K562 (cell line): ENCODE data around the gene ARAP1. TPM values are rescaled to one million over a fixed set of nuclear protein-coding genes. Genes with fewer than 3 reads are reported as not detected.
A peak's percentile ranks its signal among the peaks of the same experiment; 100 is the strongest.

Source experiments
- CBFA2T2 ChIP-seq: fragments of 450-650 bp; conservative IDR thresholded peaks from 2 replicates; pipeline ENCODE4 v1.6.1; 2017; ENCODE audit warnings: mild to moderate bottlenecking
- CCAR2 ChIP-seq: fragments of 200-400 bp; formaldehyde crosslinking; IDR thresholded peaks from 2 replicates; pipeline ENCODE4 v1.6.1; 2017; ENCODE audit warnings: mild to moderate bottlenecking, low read depth, low read length
- ERF ChIP-seq: fragments of 450-650 bp; formaldehyde crosslinking; IDR thresholded peaks from 2 replicates; pipeline ENCODE4 v1.4.0; 2020; ENCODE audit warnings: mild to moderate bottlenecking, mixed read lengths
- HMGN3 ChIP-seq: IDR thresholded peaks from 2 replicates; pipeline ENCODE4 v1.6.1; 2011; ENCODE audit warnings: borderline replicate concordance, low read depth, mild to moderate bottlenecking, mixed read lengths, low read length; ENCODE audit not compliant: insufficient read length; ENCODE audit errors: extremely low read depth
- JUNB ChIP-seq: fragments of 450-650 bp; formaldehyde crosslinking; conservative IDR thresholded peaks from 2 replicates; pipeline ENCODE4 v1.4.0; 2020; ENCODE audit warnings: mild to moderate bottlenecking
- KAT7 ChIP-seq: sonication (generic); formaldehyde crosslinking; IDR thresholded peaks from 2 replicates; pipeline ENCODE4 v1.8.0; 2022; ENCODE audit warnings: missing genetic modification reagents, mild to moderate bottlenecking, borderline replicate concordance
- KDM4B ChIP-seq, 2 experiments: fragments of 450-650 bp in 1 of 2; sonication (generic) in 1 of 2; IDR thresholded peaks; 2 replicates each; pipeline ENCODE4 v1.6.1; 2016 to 2017; ENCODE audit warnings: borderline replicate concordance in 2 of 2, antibody characterized with exemption in 1 of 2, low read depth in 1 of 2, mild to moderate bottlenecking in 1 of 2
- NFIC ChIP-seq: fragments of 450-650 bp; IDR thresholded peaks from 2 replicates; pipeline ENCODE4 v1.6.1; 2017; ENCODE audit warnings: mild to moderate bottlenecking, inconsistent platforms
- PREB ChIP-seq: sonication (generic); formaldehyde crosslinking; IDR thresholded peaks from 2 replicates; pipeline ENCODE4 v1.8.1; 2023; ENCODE audit warnings: mild to moderate bottlenecking, missing genetic modification reagents
- PURB ChIP-seq: sonication (generic); formaldehyde crosslinking; IDR thresholded peaks from 2 replicates; pipeline ENCODE4 v1.9.0; 2021; ENCODE audit warnings: low read depth, mild to moderate bottlenecking, missing genetic modification reagents
- RFX1 ChIP-seq: fragments of 450-650 bp; IDR thresholded peaks from 2 replicates; pipeline ENCODE4 v1.6.1; 2016; ENCODE audit warnings: mild to moderate bottlenecking, moderate library complexity
- SUPT5H ChIP-seq: fragments of 450-650 bp; IDR thresholded peaks from 2 replicates; pipeline ENCODE4 v1.6.1; 2016
- TAL1 ChIP-seq: fragments of 450-650 bp; IDR thresholded peaks from 2 replicates; pipeline ENCODE4 v1.6.1; 2016; ENCODE audit warnings: mild to moderate bottlenecking
- TBL1XR1 ChIP-seq, 2 experiments: IDR thresholded peaks; 2 replicates each; pipeline ENCODE4 v1.6.1; 2012; ENCODE audit warnings: improper control_type of control experiment in 2 of 2, low read length in 2 of 2, mild to moderate bottlenecking in 1 of 2
- THAP7 ChIP-seq: fragments of 250-450 bp; sonication (Bioruptor Pico); IDR thresholded peaks from 2 replicates; pipeline ENCODE4 v1.5.0; 2021
- XRCC5 ChIP-seq: fragments of 200-400 bp; formaldehyde crosslinking; IDR thresholded peaks from 2 replicates; pipeline ENCODE4 v1.6.1; 2017; ENCODE audit warnings: low read depth, mild to moderate bottlenecking, low read length
- ZNF143 ChIP-seq: sonication (generic); formaldehyde crosslinking; IDR thresholded peaks from 2 replicates; pipeline ENCODE4 v1.9.0; 2022; ENCODE audit warnings: mild to moderate bottlenecking, missing genetic modification reagents
- ZNF165 ChIP-seq: fragments of 250-450 bp; sonication (Bioruptor Pico); IDR thresholded peaks from 2 replicates; pipeline ENCODE4 v1.4.0; 2020; ENCODE audit warnings: borderline replicate concordance
- ZNF184 ChIP-seq: sonication (generic); formaldehyde crosslinking; IDR thresholded peaks from 2 replicates; pipeline ENCODE4 v1.5.0; 2020; ENCODE audit warnings: missing genetic modification reagents
- ZNF592 ChIP-seq: fragments of 450-650 bp; IDR thresholded peaks from 2 replicates; pipeline ENCODE4 v1.6.1; 2017; ENCODE audit warnings: antibody characterized with exemption, mild to moderate bottlenecking
- ZNF766 ChIP-seq: fragments of 200-800 bp; sonication (Bioruptor generic); conservative IDR thresholded peaks from 2 replicates; pipeline ENCODE4 v1.6.1; 2016; ENCODE audit warnings: missing genetic modification characterization, missing compliant biosample characterization
- polyA plus RNA-seq, 8 experiments: library from polyadenylated mRNA; depleted of rRNA in 4 of 8; stranded (reverse) in 5 of 8; unstranded in 3 of 8; fragments of >200 nt; fragmentation: Nextera tagmentation in 2 of 8; fragmentation: Illumina TruSeq in 1 of 8; extraction: Ambion mirVana in 2 of 8; extraction: Trizol in 1 of 8; gene quantifications; 2 replicates each; pipeline versions ENCODE4 v1.2.1 to v1.2.3, GENCODE V29; 2011 to 2014; ENCODE audit warnings: inconsistent platforms in 1 of 8, missing spikeins in 1 of 8
- total RNA-seq, 7 experiments: library from RNA; depleted of rRNA in 6 of 7; stranded (reverse); fragments of >200 nt in 6 of 7; fragmentation: Illumina TruSeq in 2 of 7; extraction: Trizol in 2 of 7; gene quantifications; 2 replicates each; pipeline versions ENCODE4 v1.2.1 to v1.2.3, GENCODE V29; 2011 to 2021; ENCODE audit warnings: low replicate concordance in 1 of 7

Gene ARAP1
- total and polyA plus RNA-seq, 9 of the 15 experiments (the other 6 are each of a cell fraction or from before 2014, with no cell fraction given) = 0.23 to 67.0 (median 24.6) TPM

- TF ChIP-seq XRCC5 = no peak
- no peak for TF ChIP-seq ZNF184 (CRISPR knock-in tag)
- TF ChIP-seq ZNF766 (CRISPR knock-in tag) = 0 out of 2 replicates have a peak, but pooled peaks have one; percentile 33
- no peak; a peak in 1 of 4 replicates for TF ChIP-seq TBL1XR1 (IDR thresholded peaks at IDR 0.05; ENCODE audit: low read length in 2 of 2)
- no peak for TF ChIP-seq TAL1
- TF ChIP-seq ZNF143 = peak; percentile 67; the same call in 1 of the 2 replicates
- TF ChIP-seq ZNF592 = peak; percentile 69
- peak; percentile 20; the same call in 1 of the 2 replicates for TF ChIP-seq NFIC
- TF ChIP-seq CBFA2T2 = no peak
- no peak for TF ChIP-seq PURB (CRISPR knock-in tag)
- no peak for TF ChIP-seq JUNB (CRISPR knock-in tag)
- no peak for TF ChIP-seq ZNF165 (CRISPR knock-in tag)
- no peak for TF ChIP-seq CCAR2
- no peak for TF ChIP-seq THAP7 (CRISPR knock-in tag)
- TF ChIP-seq PREB (CRISPR knock-in tag) = no peak
- no peak for TF ChIP-seq RFX1
- peak; percentile 70 for TF ChIP-seq SUPT5H
- TF ChIP-seq KAT7 (CRISPR knock-in tag) = no peak
- TF ChIP-seq KDM4B (IDR thresholded peaks at IDR 0.05; ENCODE audit: borderline replicate concordance in 2 of 2, low read depth in 1 of 2) = no peak
- TF ChIP-seq HMGN3 = peak; percentile 36
- TF ChIP-seq ERF (CRISPR knock-in tag) = no peak
Measured at GRCh38 chr11:72722050-72722748, 30.0 kb downstream of the ARAP1 start (continued).
